HEK293 (cell line): Measurements from ENCODE around the gene MPV17L.
"Not testable (repeated sequence)": the region's sequence is repeated elsewhere in the genome, so short reads cannot be mapped to it uniquely, and the experiment has no call there.

ENCODE experiments used
- CTCF ChIA-PET: fragments of 350-600 bp; formaldehyde crosslinking; extraction: SDS; loops from one replicate; lab custom pipeline; 2021; ENCODE audit warnings: antibody characterized with exemption; lab: Yijun Ruan, JAX
- POLR2A ChIA-PET: fragments of 300-600 bp; formaldehyde crosslinking; extraction: SDS; loops from one replicate; lab custom pipeline; 2020; ENCODE audit warnings: antibody characterized with exemption, inconsistent platforms; lab: Yijun Ruan, JAX
- H3K27ac ChIP-seq: fragments of 200-500 bp; sonication (Bioruptor generic); 2 replicates; pipeline ENCODE4 v1.5.1; 2014; ENCODE audit warnings: low read depth, low read length, control low read depth, inconsistent platforms; ENCODE audit errors: extremely low read depth
- H3K36me3 ChIP-seq, 2 experiments: fragments of 200-500 bp in 1 of 2; sonication (Bioruptor generic) in 1 of 2; 1 replicate in 1 of 2; 2 replicates in 1 of 2; pipeline ENCODE4 v1.5.1; 2014 to 2017; ENCODE audit warnings: inconsistent platforms in 2 of 2, low read length in 2 of 2; ENCODE audit not compliant: control insufficient read depth in 2 of 2, insufficient read depth in 1 of 2
- H3K4me1 ChIP-seq: fragments of 200-500 bp; sonication (Bioruptor generic); 2 replicates; pipeline ENCODE4 v1.5.1; 2014; ENCODE audit warnings: mild to moderate bottlenecking, low read length, inconsistent platforms; ENCODE audit not compliant: control insufficient read depth, insufficient read depth
- H3K4me3 ChIP-seq: 2 replicates; pipeline ENCODE4 v1.5.1; 2011; ENCODE audit warnings: low read depth, mild to moderate bottlenecking, control low read depth, low read length, moderate library complexity
- H3K9me3 ChIP-seq: fragments of 200-500 bp; sonication (Bioruptor generic); 2 replicates; pipeline ENCODE4 v1.5.1; 2014; ENCODE audit warnings: low read depth, low read length, inconsistent platforms; ENCODE audit not compliant: control insufficient read depth, insufficient read depth
- GLIS2 ChIP-seq: fragments of 450-650 bp; formaldehyde crosslinking; IDR thresholded peaks from 2 replicates; pipeline ENCODE4 v1.5.1; 2016; ENCODE audit warnings: missing biosample characterization, missing genetic modification characterization
- OSR2 ChIP-seq: fragments of 450-650 bp; formaldehyde crosslinking; IDR thresholded peaks from 2 replicates; pipeline ENCODE4 v1.5.1; 2016; ENCODE audit warnings: missing biosample characterization, missing genetic modification characterization
- SCRT1 ChIP-seq: fragments of 450-650 bp; formaldehyde crosslinking; IDR thresholded peaks from 2 replicates; pipeline ENCODE4 v1.5.1; 2016; ENCODE audit warnings: missing biosample characterization, missing genetic modification characterization, borderline replicate concordance
- ZFP37 ChIP-seq: fragments of 450-650 bp; formaldehyde crosslinking; IDR thresholded peaks from 2 replicates; pipeline ENCODE4 v1.5.1; 2016; ENCODE audit warnings: missing biosample characterization, missing genetic modification characterization
- ZNF114 ChIP-seq: fragments of 450-650 bp; formaldehyde crosslinking; IDR thresholded peaks from 2 replicates; pipeline ENCODE4 v1.5.0; 2017; ENCODE audit warnings: missing biosample characterization, missing genetic modification characterization
- ZNF19 ChIP-seq: fragments of 450-650 bp; formaldehyde crosslinking; IDR thresholded peaks from 2 replicates; pipeline ENCODE4; 2016; ENCODE audit warnings: missing biosample characterization, missing genetic modification characterization, low read depth
- ZNF223 ChIP-seq: fragments of 450-650 bp; formaldehyde crosslinking; IDR thresholded peaks from 2 replicates; pipeline ENCODE4 v1.5.1; 2016; ENCODE audit warnings: missing biosample characterization, missing genetic modification characterization
- ZNF23 ChIP-seq: fragments of 450-650 bp; formaldehyde crosslinking; IDR thresholded peaks from 2 replicates; pipeline ENCODE4 v1.5.1; 2016; ENCODE audit warnings: missing biosample characterization, missing genetic modification characterization, borderline replicate concordance
- ZNF24 ChIP-seq: fragments of 450-650 bp; formaldehyde crosslinking; IDR thresholded peaks from 2 replicates; pipeline ENCODE4 v1.5.1; 2016; ENCODE audit warnings: missing biosample characterization, missing genetic modification characterization
- ZNF266 ChIP-seq: fragments of 450-650 bp; formaldehyde crosslinking; IDR thresholded peaks from 2 replicates; pipeline ENCODE4 v1.5.1; 2016; ENCODE audit warnings: missing biosample characterization, missing genetic modification characterization, low read depth
- ZNF707 ChIP-seq: fragments of 450-650 bp; formaldehyde crosslinking; IDR thresholded peaks from 2 replicates; pipeline ENCODE4 v1.5.1; 2016; ENCODE audit warnings: missing biosample characterization, missing genetic modification characterization
- ZNF837 ChIP-seq: fragments of 450-650 bp; formaldehyde crosslinking; IDR thresholded peaks from 2 replicates; pipeline ENCODE4 v1.5.1; 2016; ENCODE audit warnings: missing biosample characterization, missing genetic modification characterization
- TF ChIP-seq, protein P1 (sequence below): fragments of 450-650 bp; formaldehyde crosslinking; IDR thresholded peaks from 2 replicates; pipeline ENCODE4 v1.5.1; 2016; ENCODE audit warnings: missing biosample characterization, missing genetic modification characterization
- TF ChIP-seq, protein P2 (sequence below): fragments of 450-650 bp; formaldehyde crosslinking; IDR thresholded peaks from 2 replicates; pipeline ENCODE4 v1.5.1; 2016; ENCODE audit warnings: missing biosample characterization, missing genetic modification characterization
- TF ChIP-seq, protein P3 (sequence below): fragments of 450-650 bp; formaldehyde crosslinking; IDR thresholded peaks from 2 replicates; pipeline ENCODE4 v1.5.1; 2016; ENCODE audit warnings: missing biosample characterization, missing genetic modification characterization
- TF ChIP-seq, protein P4 (sequence below): fragments of 450-650 bp; formaldehyde crosslinking; IDR thresholded peaks from 2 replicates; pipeline ENCODE4 v1.5.1; 2016; ENCODE audit warnings: missing biosample characterization, missing genetic modification characterization, borderline replicate concordance
- TF ChIP-seq, protein P5 (sequence below): fragments of 450-650 bp; formaldehyde crosslinking; IDR thresholded peaks from 2 replicates; pipeline ENCODE4 v1.5.1; 2017; ENCODE audit warnings: missing biosample characterization, missing genetic modification characterization

Gene MPV17L

DNA sequence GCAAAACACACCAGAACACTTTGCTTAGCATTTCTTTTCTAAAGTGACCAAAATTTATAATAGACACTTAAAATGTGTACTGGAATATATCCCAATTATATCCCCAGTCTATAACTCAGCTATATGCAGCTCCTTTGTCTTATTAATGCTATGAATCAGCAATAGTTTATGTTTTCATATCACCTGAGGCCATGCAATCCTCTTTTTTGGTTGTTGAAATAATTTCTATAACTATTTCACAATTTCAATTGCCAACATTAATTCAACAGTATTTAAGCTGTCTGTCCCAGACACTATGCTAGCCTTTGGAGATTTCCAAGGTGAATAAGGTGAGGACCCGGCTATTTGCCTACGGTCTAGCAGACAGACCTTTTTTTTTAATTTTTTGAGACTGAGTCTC, 21.6 kb downstream of the MPV17L start (continued):
- no peak for TF ChIP-seq ZNF19 (tag by site-specific recombination)
- TF ChIP-seq, protein P1, sequence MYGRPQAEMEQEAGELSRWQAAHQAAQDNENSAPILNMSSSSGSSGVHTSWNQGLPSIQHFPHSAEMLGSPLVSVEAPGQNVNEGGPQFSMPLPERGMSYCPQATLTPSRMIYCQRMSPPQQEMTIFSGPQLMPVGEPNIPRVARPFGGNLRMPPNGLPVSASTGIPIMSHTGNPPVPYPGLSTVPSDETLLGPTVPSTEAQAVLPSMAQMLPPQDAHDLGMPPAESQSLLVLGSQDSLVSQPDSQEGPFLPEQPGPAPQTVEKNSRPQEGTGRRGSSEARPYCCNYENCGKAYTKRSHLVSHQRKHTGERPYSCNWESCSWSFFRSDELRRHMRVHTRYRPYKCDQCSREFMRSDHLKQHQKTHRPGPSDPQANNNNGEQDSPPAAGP (tag by site-specific recombination), result no peak
- no peak for TF ChIP-seq ZNF837 (tag by site-specific recombination)

DNA sequence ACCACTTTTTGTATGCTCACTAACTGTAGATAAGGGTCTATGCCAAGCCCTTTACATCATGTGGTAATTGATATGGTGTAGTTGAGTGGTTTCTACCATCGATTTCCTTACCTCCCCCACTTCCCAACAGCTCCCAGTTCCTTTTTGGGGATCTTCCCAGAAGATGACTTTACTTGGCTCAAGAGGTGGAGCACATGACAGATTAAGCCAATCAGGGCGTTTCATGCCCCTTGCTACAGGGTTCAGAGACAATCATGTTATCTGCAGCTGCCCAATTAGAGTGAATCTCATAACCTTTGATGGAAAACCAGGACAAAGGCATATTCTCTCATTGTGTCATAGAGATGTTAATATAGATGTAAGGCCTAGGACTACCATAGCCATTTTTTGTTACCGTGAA, 22.7 kb downstream of the MPV17L start:
- Histone ChIP-seq H3K36me3 (no peaks in the 10 kb centered on the region), H3K27ac (no peak overlapping the region), H3K9me3 (no peaks in the 10 kb centered on the region), H3K4me3 (no peak overlapping the region), H3K4me1 (no peaks in the 10 kb centered on the region)
- ChIA-PET POLR2A (no interaction called here), CTCF (interaction anchor here (0.7 to 1.3 kb wide), 2 partner anchors 11 to 151 kb away, joined by 3 to 4 read pairs; no protein-coding TSS in a partner anchor)
- TF ChIP-seq ZNF114, result no peak
- TF ChIP-seq ZNF24, result no peak
- TF ChIP-seq ZFP37 (tag by site-specific recombination), result no peak
- TF ChIP-seq, protein P2, sequence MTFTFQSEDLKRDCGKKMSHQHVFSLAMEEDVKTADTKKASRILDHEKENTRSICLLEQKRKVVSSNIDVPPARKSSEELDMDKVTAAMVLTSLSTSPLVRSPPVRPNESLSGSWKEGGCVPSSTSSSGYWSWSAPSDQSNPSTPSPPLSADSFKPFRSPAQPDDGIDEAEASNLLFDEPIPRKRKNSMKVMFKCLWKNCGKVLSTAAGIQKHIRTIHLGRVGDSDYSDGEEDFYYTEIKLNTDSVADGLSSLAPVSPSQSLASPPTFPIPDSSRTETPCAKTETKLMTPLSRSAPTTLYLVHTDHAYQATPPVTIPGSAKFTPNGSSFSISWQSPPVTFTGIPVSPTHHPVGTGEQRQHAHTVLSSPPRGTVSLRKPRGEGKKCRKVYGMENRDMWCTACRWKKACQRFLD (tag by site-specific recombination), result no peak
- no peak for TF ChIP-seq GLIS2 (tag by site-specific recombination)
- TF ChIP-seq ZNF707 (tag by site-specific recombination), result no peak
- no peak for TF ChIP-seq ZNF266 (tag by site-specific recombination)
- no peak for TF ChIP-seq ZNF223 (tag by site-specific recombination)
- TF ChIP-seq, protein P3, sequence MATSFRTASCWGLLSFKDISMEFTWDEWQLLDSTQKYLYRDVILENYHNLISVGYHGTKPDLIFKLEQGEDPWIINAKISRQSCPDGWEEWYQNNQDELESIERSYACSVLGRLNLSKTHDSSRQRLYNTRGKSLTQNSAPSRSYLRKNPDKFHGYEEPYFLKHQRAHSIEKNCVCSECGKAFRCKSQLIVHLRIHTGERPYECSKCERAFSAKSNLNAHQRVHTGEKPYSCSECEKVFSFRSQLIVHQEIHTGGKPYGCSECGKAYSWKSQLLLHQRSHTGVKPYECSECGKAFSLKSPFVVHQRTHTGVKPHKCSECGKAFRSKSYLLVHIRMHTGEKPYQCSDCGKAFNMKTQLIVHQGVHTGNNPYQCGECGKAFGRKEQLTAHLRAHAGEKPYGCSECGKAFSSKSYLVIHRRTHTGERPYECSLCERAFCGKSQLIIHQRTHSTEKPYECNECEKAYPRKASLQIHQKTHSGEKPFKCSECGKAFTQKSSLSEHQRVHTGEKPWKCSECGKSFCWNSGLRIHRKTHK (tag by site-specific recombination), result no peak
- TF ChIP-seq ZNF23, result no peak
- TF ChIP-seq SCRT1 (tag by site-specific recombination), result no peak
- TF ChIP-seq, protein P4, sequence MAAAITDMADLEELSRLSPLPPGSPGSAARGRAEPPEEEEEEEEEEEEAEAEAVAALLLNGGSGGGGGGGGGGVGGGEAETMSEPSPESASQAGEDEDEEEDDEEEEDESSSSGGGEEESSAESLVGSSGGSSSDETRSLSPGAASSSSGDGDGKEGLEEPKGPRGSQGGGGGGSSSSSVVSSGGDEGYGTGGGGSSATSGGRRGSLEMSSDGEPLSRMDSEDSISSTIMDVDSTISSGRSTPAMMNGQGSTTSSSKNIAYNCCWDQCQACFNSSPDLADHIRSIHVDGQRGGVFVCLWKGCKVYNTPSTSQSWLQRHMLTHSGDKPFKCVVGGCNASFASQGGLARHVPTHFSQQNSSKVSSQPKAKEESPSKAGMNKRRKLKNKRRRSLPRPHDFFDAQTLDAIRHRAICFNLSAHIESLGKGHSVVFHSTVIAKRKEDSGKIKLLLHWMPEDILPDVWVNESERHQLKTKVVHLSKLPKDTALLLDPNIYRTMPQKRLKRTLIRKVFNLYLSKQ (tag by site-specific recombination), result no peak
- TF ChIP-seq OSR2 (tag by site-specific recombination), result no peak

DNA sequence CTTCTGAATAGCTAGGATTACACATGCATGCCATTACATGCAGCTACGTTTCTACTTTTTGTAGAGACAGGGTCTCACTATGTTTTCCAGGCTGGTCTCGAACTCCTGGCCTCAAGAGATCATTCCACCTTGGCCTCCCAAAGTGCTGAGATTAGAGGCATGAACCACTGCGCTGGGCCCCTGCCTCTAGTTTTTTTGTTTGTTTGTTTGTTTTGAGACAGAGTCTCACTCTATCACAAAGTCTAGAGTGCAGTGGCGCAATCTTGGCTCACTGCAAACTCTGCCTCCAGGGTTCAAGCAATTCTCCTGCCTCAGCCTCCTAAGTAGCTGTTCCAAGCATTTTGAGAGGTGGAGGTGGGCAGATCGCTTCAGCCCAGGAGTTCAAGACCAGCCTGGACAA, 26.1 kb downstream of the MPV17L start:
- H3K36me3 ChIP-seq, H3K9me3 ChIP-seq, H3K27ac ChIP-seq, H3K4me3 ChIP-seq, H3K4me1 ChIP-seq, POLR2A ChIA-PET: not testable (repeated sequence)
- CTCF ChIA-PET, result interaction anchor here (0.8 kb wide), 1 partner anchor 315 kb away, joined by 3 read pairs; no protein-coding TSS in a partner anchor

DNA sequence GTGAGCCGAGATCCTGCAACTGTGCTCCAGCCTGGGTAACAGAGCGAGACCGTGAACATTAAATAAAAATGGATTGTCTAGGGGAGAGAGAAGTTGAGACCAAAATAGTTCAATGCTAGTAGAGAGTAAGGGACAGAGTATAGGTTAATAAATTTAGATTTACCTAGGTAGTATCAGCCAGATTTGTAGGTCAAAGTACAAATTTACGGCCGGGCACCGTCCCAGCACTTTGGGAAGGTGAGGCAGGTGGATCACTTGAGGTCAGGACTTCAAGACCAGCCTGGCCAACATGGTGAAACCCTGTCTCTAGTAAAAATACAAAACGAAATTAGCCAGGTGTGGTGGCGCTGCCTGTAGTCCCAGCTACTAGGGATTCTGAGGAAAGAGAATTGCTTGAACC, 26.7 kb downstream of the MPV17L start:
- TF ChIP-seq, protein P5, sequence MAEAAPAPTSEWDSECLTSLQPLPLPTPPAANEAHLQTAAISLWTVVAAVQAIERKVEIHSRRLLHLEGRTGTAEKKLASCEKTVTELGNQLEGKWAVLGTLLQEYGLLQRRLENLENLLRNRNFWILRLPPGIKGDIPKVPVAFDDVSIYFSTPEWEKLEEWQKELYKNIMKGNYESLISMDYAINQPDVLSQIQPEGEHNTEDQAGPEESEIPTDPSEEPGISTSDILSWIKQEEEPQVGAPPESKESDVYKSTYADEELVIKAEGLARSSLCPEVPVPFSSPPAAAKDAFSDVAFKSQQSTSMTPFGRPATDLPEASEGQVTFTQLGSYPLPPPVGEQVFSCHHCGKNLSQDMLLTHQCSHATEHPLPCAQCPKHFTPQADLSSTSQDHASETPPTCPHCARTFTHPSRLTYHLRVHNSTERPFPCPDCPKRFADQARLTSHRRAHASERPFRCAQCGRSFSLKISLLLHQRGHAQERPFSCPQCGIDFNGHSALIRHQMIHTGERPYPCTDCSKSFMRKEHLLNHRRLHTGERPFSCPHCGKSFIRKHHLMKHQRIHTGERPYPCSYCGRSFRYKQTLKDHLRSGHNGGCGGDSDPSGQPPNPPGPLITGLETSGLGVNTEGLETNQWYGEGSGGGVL (tag by site-specific recombination), result no peak
- CTCF ChIA-PET, result interaction anchor here (0.8 kb wide), 1 partner anchor 314 kb away, joined by 3 read pairs; no protein-coding TSS in a partner anchor
- no peaks in the 10 kb centered on the region for H3K4me1 ChIP-seq
- POLR2A ChIA-PET, result no interaction called here
- H3K36me3 ChIP-seq, result no peaks in the 10 kb centered on the region
- no peak overlapping the region for H3K4me3 ChIP-seq
- no peaks in the 10 kb centered on the region for H3K9me3 ChIP-seq
- no peak overlapping the region for H3K27ac ChIP-seq
